ENCODE data around the gene ATP12A.

ATP12A gene

GRCh38 chr13:24734950-24735349 is 54.7 kb downstream of the ATP12A start:
- no peak for DNase-seq (ENCODE audit: low spot score)

GRCh38 chr13:24737042-24737441 is 56.8 kb downstream of the ATP12A start:
- peak; percentile 49 for DNase-seq (ENCODE audit: low spot score)

GRCh38 chr13:24738366-24738847 is 58.2 kb downstream of the ATP12A start:
- DNase-seq (ENCODE audit: low spot score): no peak

GRCh38 chr13:24740014-24740890 is 60.0 kb downstream of the ATP12A start:
- no peak for DNase-seq (ENCODE audit: low spot score)

- peak; percentile 37 for DNase-seq (ENCODE audit: low spot score)
Measured at GRCh38 chr13:24741016-24741662, 60.9 kb downstream of the ATP12A start.

GRCh38 chr13:24741791-24742190 is 61.6 kb downstream of the ATP12A start:
- no peak for DNase-seq (ENCODE audit: low spot score)

- DNase-seq (ENCODE audit: low spot score): peak; percentile 52
Measured at GRCh38 chr13:24742294-24742693, 62.1 kb downstream of the ATP12A start.

GRCh38 chr13:24742977-24743376 is 62.8 kb downstream of the ATP12A start:
- no peak for DNase-seq (ENCODE audit: low spot score)

GRCh38 chr13:24744247-24744646 is 64.0 kb downstream of the ATP12A start:
- DNase-seq (ENCODE audit: low spot score): no peak

- DNase-seq (ENCODE audit: low spot score): no peak
Measured at GRCh38 chr13:24745516-24745860, 65.3 kb downstream of the ATP12A start.

GRCh38 chr13:24745861-24746617 is 65.8 kb downstream of the ATP12A start:
- peak; percentile 20 for DNase-seq (ENCODE audit: low spot score)

GRCh38 chr13:24746618-24747247 is 66.5 kb downstream of the ATP12A start:
- peak; percentile 64 for DNase-seq (ENCODE audit: low spot score)

GRCh38 chr13:24747248-24748060 is 67.2 kb downstream of the ATP12A start:
- peak; percentile 27 for DNase-seq (ENCODE audit: low spot score)

- no peak for DNase-seq (ENCODE audit: low spot score)
Measured at GRCh38 chr13:24748061-24748400, 67.8 kb downstream of the ATP12A start.

GRCh38 chr13:24759197-24759596 is 79.0 kb downstream of the ATP12A start:
- DNase-seq (ENCODE audit: low spot score): no peak

All from iPS-NIHi11 (cell line).